Measurements from ENCODE around the gene LCN9. TPM values are rescaled to one million over a fixed set of nuclear protein-coding genes. Genes with fewer than 3 reads are reported as not detected.

The LCN9 gene, protein sequence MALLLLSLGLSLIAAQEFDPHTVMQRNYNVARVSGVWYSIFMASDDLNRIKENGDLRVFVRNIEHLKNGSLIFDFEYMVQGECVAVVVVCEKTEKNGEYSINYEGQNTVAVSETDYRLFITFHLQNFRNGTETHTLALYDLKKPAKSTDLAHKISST
- not detected for polyA plus RNA-seq (2012; ENCODE audit: low read depth, missing spikeins)

DNA sequence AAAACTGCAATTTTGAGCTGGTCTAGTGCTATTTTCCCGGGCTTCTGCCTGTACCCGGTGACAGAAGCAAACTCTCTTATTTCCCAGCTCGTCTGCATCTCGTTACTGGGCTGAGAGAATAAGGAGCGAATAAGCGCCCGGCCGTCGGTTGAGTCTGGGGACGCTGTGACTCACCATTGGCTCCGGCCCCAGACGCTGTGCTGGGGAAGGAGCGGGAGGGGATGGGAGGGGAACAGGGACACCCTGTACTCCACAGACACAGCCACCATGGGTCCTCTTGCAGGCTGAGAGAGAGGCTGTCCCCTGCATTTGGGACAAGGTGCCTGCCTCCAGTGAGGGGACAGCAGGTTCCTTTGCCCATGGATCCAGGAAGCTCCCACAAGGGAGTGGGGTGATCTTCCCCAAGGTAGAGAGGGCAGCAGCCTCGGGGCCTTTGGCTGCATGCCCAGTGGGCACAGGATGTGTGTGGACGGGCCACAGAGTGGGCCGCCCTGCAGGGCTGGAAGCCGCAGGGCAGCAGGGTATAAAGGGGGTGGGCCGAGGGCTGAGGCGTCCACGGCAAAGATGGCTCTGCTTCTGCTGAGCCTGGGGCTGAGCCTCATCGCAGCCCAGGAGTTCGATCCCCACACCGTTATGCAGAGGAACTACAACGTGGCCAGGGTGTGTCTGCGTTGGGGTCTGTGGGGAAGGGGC lies at the start of gene LCN9:
Gene LCN9 (plus strand): TSS at position 552 of the 693 bp plus-strand sequence. CDS start 13 bp downstream, at position 565.
- DNase-seq (ENCODE audit: insufficient read length, low spot score): no peak
- no peak for FAIRE-seq
- TF ChIP-seq POLR2AphosphoS5 (IDR thresholded peaks at IDR 0.05; ENCODE audit: low read depth, low read length) (no peak), POLR2A (IDR thresholded peaks at IDR 0.05; ENCODE audit: low read depth, low read length) (no peak), PAX5 (IDR thresholded peaks at IDR 0.05; ENCODE audit: insufficient read depth, low read length, severe bottlenecking) (no peak), POU2F2 (IDR thresholded peaks at IDR 0.05; ENCODE audit: low read depth, low read length) (no peak), TAF1 (IDR thresholded peaks at IDR 0.05; ENCODE audit: low read depth, low read length) (no peak), SPI1 (IDR thresholded peaks at IDR 0.05; ENCODE audit: low read depth, low read length) (no peak)

GRCh38 chr9:135613946-135614805 lies 48.9 kb upstream of the LCN9 start:
- no peak for FAIRE-seq
- no peak for DNase-seq (ENCODE audit: insufficient read length, low spot score)
- no peak for TF ChIP-seq PAX5 (IDR thresholded peaks at IDR 0.05; ENCODE audit: insufficient read depth, low read length, severe bottlenecking)
- TF ChIP-seq SPI1 (IDR thresholded peaks at IDR 0.05; ENCODE audit: low read depth, low read length): no peak
- TF ChIP-seq POLR2A (IDR thresholded peaks at IDR 0.05; ENCODE audit: low read depth, low read length): no peak
- no peak for TF ChIP-seq POLR2AphosphoS5 (IDR thresholded peaks at IDR 0.05; ENCODE audit: low read depth, low read length)
- no peak for TF ChIP-seq POU2F2 (IDR thresholded peaks at IDR 0.05; ENCODE audit: low read depth, low read length)
- TF ChIP-seq TAF1 (IDR thresholded peaks at IDR 0.05; ENCODE audit: low read depth, low read length): no peak

DNA sequence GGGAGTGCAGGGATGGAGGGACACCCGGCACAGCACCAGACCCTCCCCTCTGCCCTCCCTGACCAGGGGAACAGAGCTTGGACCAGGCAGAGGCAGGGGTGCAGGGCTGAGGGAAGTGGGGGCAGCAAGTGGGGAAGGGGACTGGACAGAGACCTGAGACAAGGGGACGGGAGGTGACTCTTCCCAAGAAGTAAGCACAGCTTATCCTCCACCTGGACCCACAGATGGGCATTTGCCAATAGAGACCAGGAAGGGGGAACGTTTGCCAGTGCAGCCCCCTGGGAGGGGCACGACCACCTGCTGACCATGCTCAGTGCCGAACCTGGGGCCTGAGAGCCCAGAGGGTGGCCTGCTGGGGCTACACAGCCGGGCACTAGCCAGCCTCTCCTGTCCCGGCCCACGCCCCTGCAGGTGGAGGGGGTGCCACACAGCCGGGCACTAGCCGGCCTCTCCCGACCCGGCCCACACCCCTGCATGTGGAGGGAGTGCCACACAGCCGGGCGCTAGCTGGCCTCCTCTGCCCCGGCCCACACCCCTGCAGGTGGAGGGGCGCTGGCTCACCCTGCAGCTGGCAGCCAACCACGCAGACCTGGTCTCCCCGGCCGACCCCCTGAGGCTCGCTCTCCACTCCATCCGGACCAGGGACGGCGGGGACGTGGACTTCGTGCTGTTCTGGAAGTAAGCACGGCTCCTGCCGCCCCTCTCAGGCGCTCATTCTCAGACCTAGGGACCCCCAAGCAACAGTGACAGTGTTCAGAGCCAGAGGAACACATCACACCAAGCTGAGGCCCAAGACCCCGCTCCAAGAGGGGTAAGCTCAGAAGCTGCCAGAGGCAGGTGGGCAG lies 48.1 kb upstream of the LCN9 start:
- DNase-seq (ENCODE audit: insufficient read length, low spot score) (no peak), FAIRE-seq (no peak)
- TF ChIP-seq POLR2A (IDR thresholded peaks at IDR 0.05; ENCODE audit: low read depth, low read length): no peak
- no peak for TF ChIP-seq TAF1 (IDR thresholded peaks at IDR 0.05; ENCODE audit: low read depth, low read length)
- TF ChIP-seq POU2F2 (IDR thresholded peaks at IDR 0.05; ENCODE audit: low read depth, low read length): no peak
- TF ChIP-seq PAX5 (IDR thresholded peaks at IDR 0.05; ENCODE audit: insufficient read depth, low read length, severe bottlenecking): no peak
- no peak for TF ChIP-seq POLR2AphosphoS5 (IDR thresholded peaks at IDR 0.05; ENCODE audit: low read depth, low read length)
- TF ChIP-seq SPI1 (IDR thresholded peaks at IDR 0.05; ENCODE audit: low read depth, low read length): no peak

DNA sequence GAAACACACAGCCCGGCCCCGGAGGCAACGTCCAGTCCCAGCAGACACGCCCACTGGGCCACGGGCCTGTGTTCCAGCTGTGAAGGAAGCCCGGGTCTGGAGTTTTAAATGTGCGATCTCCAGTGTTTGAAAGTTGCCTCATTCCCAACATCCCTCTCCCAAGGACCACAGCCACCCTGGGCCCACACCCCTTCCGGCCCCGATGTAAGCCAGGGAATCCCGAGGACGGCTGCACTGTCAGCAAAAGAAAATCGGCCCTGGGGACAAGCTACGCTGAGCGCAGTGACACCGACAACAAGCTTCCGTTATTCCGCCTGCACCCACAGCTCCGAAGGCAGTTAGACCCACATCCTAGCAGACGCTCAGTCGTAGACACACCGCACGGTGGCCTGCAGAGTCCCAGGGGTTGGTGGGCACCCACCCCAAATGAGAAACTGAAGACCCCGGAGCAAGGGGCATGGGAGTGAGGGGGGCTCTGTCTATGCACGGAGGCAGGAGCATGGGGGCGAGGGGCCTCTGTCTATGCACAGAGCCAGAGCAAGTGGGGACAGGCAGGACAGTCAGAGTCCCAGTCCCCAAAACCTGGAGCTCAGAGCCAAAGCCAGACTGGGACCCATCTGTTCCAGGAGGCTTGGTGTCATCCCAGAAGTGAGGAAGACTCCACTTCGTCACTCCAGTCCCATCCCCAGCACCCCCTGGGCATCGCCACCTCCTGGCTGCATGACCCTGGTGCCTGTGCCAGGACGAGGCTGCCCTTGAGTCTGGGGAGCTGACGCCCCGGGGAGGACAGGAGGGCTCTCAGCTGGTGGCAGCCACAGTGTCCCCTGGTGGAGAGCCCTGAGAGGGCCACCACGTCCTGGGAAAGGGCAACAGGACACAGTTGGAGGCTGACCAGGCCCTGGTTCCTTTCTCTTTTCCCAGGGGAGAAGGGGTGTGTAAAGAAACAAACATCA lies 47.2 kb upstream of the LCN9 start:
- TF ChIP-seq POLR2AphosphoS5 (IDR thresholded peaks at IDR 0.05; ENCODE audit: low read depth, low read length) (no peak), PAX5 (IDR thresholded peaks at IDR 0.05; ENCODE audit: insufficient read depth, low read length, severe bottlenecking) (no peak), SPI1 (IDR thresholded peaks at IDR 0.05; ENCODE audit: low read depth, low read length) (no peak), POU2F2 (IDR thresholded peaks at IDR 0.05; ENCODE audit: low read depth, low read length) (no peak), TAF1 (IDR thresholded peaks at IDR 0.05; ENCODE audit: low read depth, low read length) (no peak), POLR2A (IDR thresholded peaks at IDR 0.05; ENCODE audit: low read depth, low read length) (no peak)
- DNase-seq (ENCODE audit: insufficient read length, low spot score) (no peak), FAIRE-seq (no peak)

DNA sequence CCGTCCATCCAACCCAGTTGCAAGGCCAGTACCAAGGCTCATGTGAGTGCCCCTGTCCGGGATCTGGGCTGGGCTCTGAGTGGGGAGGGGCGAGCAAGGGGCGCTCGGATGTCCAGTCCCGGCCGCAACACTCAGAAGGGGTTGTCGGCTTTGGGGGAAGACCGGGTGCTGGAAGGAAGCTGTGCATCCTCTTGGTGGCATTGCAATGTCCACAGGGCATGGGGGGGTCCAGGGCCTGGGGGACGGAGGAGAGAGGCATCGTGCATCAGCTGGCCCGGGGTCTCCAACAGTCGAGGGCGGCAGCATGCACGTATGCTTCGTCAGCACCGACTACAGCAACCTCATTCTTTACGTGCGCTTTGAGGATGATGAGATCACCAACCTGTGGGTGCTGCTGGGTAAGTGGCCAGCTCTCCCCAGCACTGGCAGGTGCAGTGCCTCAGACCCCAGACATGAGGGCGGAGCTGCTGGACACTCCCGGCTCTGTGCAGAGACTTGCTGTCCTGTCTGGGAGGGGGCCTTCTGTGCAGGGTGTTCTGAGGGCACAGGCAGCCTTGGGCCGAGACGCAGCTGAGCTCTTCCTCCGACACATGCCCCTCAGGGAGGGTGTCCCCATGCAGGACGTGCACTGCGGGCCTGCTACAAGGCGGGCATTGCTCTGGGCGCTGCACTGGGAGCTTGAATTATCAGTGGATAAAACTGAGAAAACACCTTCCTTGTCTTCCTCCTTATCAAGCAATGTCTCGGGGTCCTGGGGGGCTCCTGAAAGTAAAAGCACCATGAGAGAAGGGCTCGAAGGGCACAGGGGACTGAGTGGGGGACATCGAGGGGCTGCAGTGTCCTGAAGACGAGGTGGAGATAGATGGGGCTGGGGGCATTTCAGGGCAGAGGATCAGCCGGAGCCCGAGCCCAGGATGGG lies 46.2 kb upstream of the LCN9 start:
- no peak for FAIRE-seq
- TF ChIP-seq TAF1 (IDR thresholded peaks at IDR 0.05; ENCODE audit: low read depth, low read length) (no peak), POLR2A (IDR thresholded peaks at IDR 0.05; ENCODE audit: low read depth, low read length) (no peak), POLR2AphosphoS5 (IDR thresholded peaks at IDR 0.05; ENCODE audit: low read depth, low read length) (no peak), PAX5 (IDR thresholded peaks at IDR 0.05; ENCODE audit: insufficient read depth, low read length, severe bottlenecking) (no peak), POU2F2 (IDR thresholded peaks at IDR 0.05; ENCODE audit: low read depth, low read length) (no peak), SPI1 (IDR thresholded peaks at IDR 0.05; ENCODE audit: low read depth, low read length) (no peak)
- no peak for DNase-seq (ENCODE audit: insufficient read length, low spot score)

DNA sequence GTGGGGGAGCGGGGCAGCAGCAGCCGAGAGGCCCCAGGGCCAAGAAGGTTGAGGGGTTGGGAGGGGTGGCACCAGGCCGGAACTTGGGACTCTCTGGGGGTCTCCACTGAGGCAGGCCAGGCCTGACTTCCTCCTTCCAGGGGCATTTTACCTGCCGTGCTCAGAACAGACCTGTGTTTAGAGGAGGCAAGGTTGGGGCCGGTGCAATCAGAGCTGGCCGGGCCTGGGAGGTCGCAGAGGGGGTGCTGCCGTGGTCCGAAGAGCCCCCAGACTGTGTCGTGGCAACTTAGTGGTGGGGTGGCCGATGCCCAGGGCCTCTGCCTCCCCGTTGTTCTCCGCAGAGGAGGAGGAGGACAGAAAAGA lies 45.6 kb upstream of the LCN9 start:
- no peak for TF ChIP-seq POU2F2 (IDR thresholded peaks at IDR 0.05; ENCODE audit: low read depth, low read length)
- no peak for TF ChIP-seq PAX5 (IDR thresholded peaks at IDR 0.05; ENCODE audit: insufficient read depth, low read length, severe bottlenecking)
- TF ChIP-seq TAF1 (IDR thresholded peaks at IDR 0.05; ENCODE audit: low read depth, low read length): no peak
- no peak for TF ChIP-seq POLR2AphosphoS5 (IDR thresholded peaks at IDR 0.05; ENCODE audit: low read depth, low read length)
- no peak for DNase-seq (ENCODE audit: insufficient read length, low spot score)
- FAIRE-seq: no peak

DNA sequence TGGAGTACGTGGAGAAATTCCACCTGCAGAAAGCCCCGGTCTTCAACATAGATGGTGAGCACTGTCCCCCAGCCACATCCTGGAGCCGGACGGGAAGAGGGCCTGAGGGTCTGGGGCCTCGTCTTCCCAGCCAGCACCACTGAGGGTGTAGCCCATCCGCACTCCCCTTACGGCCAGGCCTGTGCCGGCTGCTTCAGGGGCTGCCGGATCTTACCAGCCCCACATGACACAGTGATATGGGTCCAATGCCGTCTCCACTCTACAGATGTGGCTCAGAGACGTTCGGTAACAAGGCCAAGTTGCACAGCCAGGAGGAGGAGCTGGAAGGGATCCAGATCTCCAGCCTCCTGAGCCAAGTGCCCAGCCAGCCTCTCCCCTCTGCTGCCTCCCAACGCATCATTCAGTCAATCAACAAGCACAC lies 45.1 kb upstream of the LCN9 start:
- TF ChIP-seq POU2F2 (IDR thresholded peaks at IDR 0.05; ENCODE audit: low read depth, low read length) (no peak), POLR2AphosphoS5 (IDR thresholded peaks at IDR 0.05; ENCODE audit: low read depth, low read length) (no peak), TAF1 (IDR thresholded peaks at IDR 0.05; ENCODE audit: low read depth, low read length) (no peak), PAX5 (IDR thresholded peaks at IDR 0.05; ENCODE audit: insufficient read depth, low read length, severe bottlenecking) (no peak), POLR2A (IDR thresholded peaks at IDR 0.05; ENCODE audit: low read depth, low read length) (no peak), SPI1 (IDR thresholded peaks at IDR 0.05; ENCODE audit: low read depth, low read length) (no peak)
- FAIRE-seq: no peak
- no peak for DNase-seq (ENCODE audit: insufficient read length, low spot score)
